Gastrocnemius medialis (tissue), 4 donors: Measurements from ENCODE around the gene UGDH. TPM values are rescaled to one million over a fixed set of nuclear protein-coding genes. Genes with fewer than 3 reads are reported as not detected.

Source experiments
- ATAC-seq, 2 donors: fragments of 150-250 bp; one replicate each; pipeline ENCODE4 v1.9.1; 2016
- DNase-seq, 2 donors: peaks; one replicate each; pipeline ENCODE4 v3.0.0-alpha.2; 2019
- H3K27ac ChIP-seq, 4 donors: fragments of 200-600 bp; sonication (generic); 1 replicate in 1 of 4; 2 replicates in 3 of 4; pipeline ENCODE4 v1.5.1; 2016 to 2018; ENCODE audit warnings: mild to moderate bottlenecking in 2 of 4, moderate library complexity in 1 of 4
- H3K27me3 ChIP-seq, 3 donors: fragments of 200-600 bp; sonication (generic) in 2 of 3; 1 replicate in 1 of 3; 2 replicates in 2 of 3; pipeline versions ENCODE4 v1.5.1 to v1.6.0; 2016 to 2019; ENCODE audit warnings: mild to moderate bottlenecking in 1 of 3, moderate library complexity in 1 of 3
- H3K36me3 ChIP-seq, 2 donors: fragments of 200-600 bp; sonication (generic) in 1 of 2; one replicate each; pipeline ENCODE4 v1.5.1; 2017 to 2018
- H3K4me1 ChIP-seq, 2 donors: fragments of 200-600 bp; sonication (generic) in 1 of 2; one replicate each; pipeline ENCODE4 v1.5.1; 2016 to 2017; ENCODE audit warnings: mild to moderate bottlenecking in 2 of 2
- H3K4me3 ChIP-seq, 4 donors: fragments of 200-600 bp; sonication (generic) in 3 of 4; 1 replicate in 1 of 4; 2 replicates in 3 of 4; pipeline ENCODE4 v1.5.1; 2016 to 2019; ENCODE audit warnings: mild to moderate bottlenecking in 2 of 4
- H3K9me3 ChIP-seq, 3 donors: fragments of 200-600 bp; sonication (generic) in 2 of 3; 1 replicate in 1 of 3; 2 replicates in 2 of 3; pipeline ENCODE4 v1.5.1; 2016 to 2019
- CTCF ChIP-seq, 5 experiments: fragments of 450-650 bp in 3 of 5; fragments of 200-600 bp in 2 of 5; sonication (generic) in 2 of 5; IDR thresholded peaks in 4 of 5; conservative IDR thresholded peaks in 1 of 5; 1 replicate in 4 of 5; 2 replicates in 1 of 5; pipeline ENCODE4 v1.5.1; 2016 to 2019; ENCODE audit warnings: antibody characterized with exemption in 5 of 5, mild to moderate bottlenecking in 3 of 5, moderate library complexity in 3 of 5
- POLR2A ChIP-seq, 2 donors: fragments of 450-650 bp; IDR thresholded peaks; one replicate each; pipeline ENCODE4 v1.6.1; 2017; ENCODE audit warnings: antibody characterized with exemption in 2 of 2, mild to moderate bottlenecking in 2 of 2, moderate library complexity in 2 of 2
- in situ Hi-C, 4 donors: fragments of 200-750 bp; cut with MboI; loops; one replicate each; pipeline versions ENCODE4 v1.15.0 to v1.8.0; 2017; ENCODE audit warnings: low sequenced_read_pairs in 4 of 4
- intact Hi-C: fragments of 100-400 bp; cut with DNase I; formaldehyde crosslinking; loops from one replicate; pipeline ENCODE4 v1.15.1; 2023; ENCODE audit warnings: low total_unique reads
- total RNA-seq, 4 donors: library from RNA; depleted of rRNA; stranded (reverse); fragments of >200 nt; gene quantifications; one replicate each; pipeline versions ENCODE4 v1.1.0 to v1.2.3, GENCODE V29; 2016

Gene UGDH
- total RNA-seq, 4 donors from 2014 or later = 6.1 to 12.7 (median 8.8) TPM

- H3K4me3 ChIP-seq = no peak overlapping the region
- TF ChIP-seq CTCF (IDR thresholded peaks at IDR 0.05 in 4 of 5, conservative IDR thresholded peaks at IDR 0.05 in 1 of 5) = no peak
- in situ Hi-C loops (loop anchor here in 3 of 4 donors (25.0 kb wide), 2 partner anchors 186 to 861 kb away; partner anchors contain the start of gene SMIM14 (in 2 of the 3)), intact Hi-C loops (no loop called here)
- peaks cover 0 to 7% of the 10 kb centered on the region in 2 donors for H3K4me1 ChIP-seq
- ATAC-seq (no peak), DNase-seq (no peak)
- H3K9me3 ChIP-seq = no peaks in the 10 kb centered on the region
- no peak overlapping the region for H3K27ac ChIP-seq
- H3K27me3 ChIP-seq = no peaks in the 10 kb centered on the region
- H3K36me3 ChIP-seq = peaks cover 3 to 74% of the 10 kb centered on the region in 2 donors
Measured at GRCh38 chr4:39451423-39452023, 75.7 kb downstream of the UGDH start.

- TF ChIP-seq POLR2A (IDR thresholded peaks at IDR 0.05) (no peak), CTCF (IDR thresholded peaks at IDR 0.05 in 4 of 5, conservative IDR thresholded peaks at IDR 0.05 in 1 of 5) (no peak)
- H3K4me3 ChIP-seq = no peak overlapping the region
- H3K27ac ChIP-seq = no peak overlapping the region
- in situ Hi-C loops = loop anchor here in 3 of 4 donors (25.0 kb wide), 2 partner anchors 187 to 862 kb away; partner anchors contain the start of gene SMIM14 (in 2 of the 3)
- ATAC-seq (no peak), DNase-seq (no peak)
- no peaks in the 10 kb centered on the region for H3K9me3 ChIP-seq
- no peaks in the 10 kb centered on the region for H3K27me3 ChIP-seq
- H3K4me1 ChIP-seq = peaks cover 0 to 6% of the 10 kb centered on the region in 2 donors
- intact Hi-C loops = no loop called here
- H3K36me3 ChIP-seq = peaks cover 2 to 65% of the 10 kb centered on the region in 2 donors
Measured at GRCh38 chr4:39450618-39451017, 76.6 kb downstream of the UGDH start.

Other genes with a start within 250 kb of the UGDH start
- gene RFC1, start 161.1 kb downstream of the UGDH start, total RNA-seq = 10 to 100 TPM; 13.9 to 47.9 (median 21.6) TPM
- under 1 TPM in 1 of 4 donors, not detected in 3; 0.13 TPM for gene KLB, start 120.5 kb downstream of the UGDH start, total RNA-seq
- 1,000 to 10,000 TPM; 2,556 to 3,080 (median 2,834) TPM for gene RPL9, start 68.5 kb downstream of the UGDH start, total RNA-seq
- 10 to 100 TPM; 10.3 to 20.2 (median 12.1) TPM for gene LIAS, start 68.4 kb downstream of the UGDH start, total RNA-seq
- 10 to 100 TPM in 2 of 4 donors, 1 to 10 TPM in 2; 6.9 to 15.3 (median 9.5) TPM for gene SMIM14, start 111.4 kb upstream of the UGDH start, total RNA-seq
- 10 to 100 TPM; 28.7 to 38.8 (median 32.1) TPM for gene UBE2K, start 170.7 kb upstream of the UGDH start, total RNA-seq